Transverse colon (tissue), 4 donors: ENCODE results near the gene CILP.

Source experiments
- EP300 ChIP-seq: sonication (generic); formaldehyde crosslinking; IDR thresholded peaks from one replicate; pipeline ENCODE4 v1.6.1; 2017; ENCODE audit warnings: antibody characterized with exemption, low read depth
- POLR2A ChIP-seq: fragments of 450-650 bp; IDR thresholded peaks from one replicate; pipeline ENCODE4 v1.6.1; 2016; ENCODE audit warnings: antibody characterized with exemption, mild to moderate bottlenecking, moderate library complexity
- POLR2AphosphoS5 ChIP-seq, 3 donors: sonication (generic); formaldehyde crosslinking; IDR thresholded peaks; one replicate each; pipeline ENCODE4 v1.6.1; 2016; ENCODE audit warnings: antibody characterized with exemption in 3 of 3
- TF ChIP-seq, protein P1 (sequence below), 5 experiments: fragments of 200-600 bp in 3 of 5; fragments of 450-650 bp in 2 of 5; sonication (generic) in 3 of 5; IDR thresholded peaks; 1 replicate in 2 of 5; 2 replicates in 3 of 5; pipeline ENCODE4 v1.5.1; 2016 to 2017; ENCODE audit warnings: antibody characterized with exemption in 5 of 5, inconsistent platforms in 3 of 5, mild to moderate bottlenecking in 2 of 5, moderate library complexity in 1 of 5

DNA sequence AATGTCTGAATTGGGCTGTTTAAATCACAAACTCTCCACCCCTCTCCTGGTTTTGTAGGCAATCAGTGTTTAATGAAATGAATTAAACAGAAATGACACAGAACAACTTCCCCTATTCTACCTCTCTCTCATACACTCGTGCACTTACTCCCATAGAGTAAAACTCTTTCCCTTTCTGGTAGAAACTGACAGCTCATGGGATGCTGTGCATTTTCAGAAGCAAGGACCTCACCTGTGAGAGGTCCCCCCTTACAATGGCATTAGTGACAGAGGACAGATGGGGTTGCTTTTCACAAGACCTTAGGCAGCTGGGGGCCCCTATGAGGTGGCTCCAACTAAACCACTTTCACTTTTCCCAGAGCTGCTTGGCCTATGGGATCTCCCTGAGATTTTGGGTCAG is 43.5 kb upstream of the CILP start:
- TF ChIP-seq, protein P1, sequence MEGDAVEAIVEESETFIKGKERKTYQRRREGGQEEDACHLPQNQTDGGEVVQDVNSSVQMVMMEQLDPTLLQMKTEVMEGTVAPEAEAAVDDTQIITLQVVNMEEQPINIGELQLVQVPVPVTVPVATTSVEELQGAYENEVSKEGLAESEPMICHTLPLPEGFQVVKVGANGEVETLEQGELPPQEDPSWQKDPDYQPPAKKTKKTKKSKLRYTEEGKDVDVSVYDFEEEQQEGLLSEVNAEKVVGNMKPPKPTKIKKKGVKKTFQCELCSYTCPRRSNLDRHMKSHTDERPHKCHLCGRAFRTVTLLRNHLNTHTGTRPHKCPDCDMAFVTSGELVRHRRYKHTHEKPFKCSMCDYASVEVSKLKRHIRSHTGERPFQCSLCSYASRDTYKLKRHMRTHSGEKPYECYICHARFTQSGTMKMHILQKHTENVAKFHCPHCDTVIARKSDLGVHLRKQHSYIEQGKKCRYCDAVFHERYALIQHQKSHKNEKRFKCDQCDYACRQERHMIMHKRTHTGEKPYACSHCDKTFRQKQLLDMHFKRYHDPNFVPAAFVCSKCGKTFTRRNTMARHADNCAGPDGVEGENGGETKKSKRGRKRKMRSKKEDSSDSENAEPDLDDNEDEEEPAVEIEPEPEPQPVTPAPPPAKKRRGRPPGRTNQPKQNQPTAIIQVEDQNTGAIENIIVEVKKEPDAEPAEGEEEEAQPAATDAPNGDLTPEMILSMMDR (IDR thresholded peaks at IDR 0.05), result no peak
- no peak for TF ChIP-seq POLR2A
- TF ChIP-seq EP300, result no peak
- TF ChIP-seq POLR2AphosphoS5 (IDR thresholded peaks at IDR 0.05), result no peak
